MG63 (cell line): ENCODE measurements around the gene NPFFR2. TPM values are rescaled to one million over a fixed set of nuclear protein-coding genes. Genes with fewer than 3 reads are reported as not detected.

Source experiments
- DNase-seq: peaks from one replicate; pipeline ENCODE4 v3.0.0-alpha.2; 2020
- H3K27me3 ChIP-seq: fragments of 250-450 bp; sonication (Bioruptor Pico); 2 replicates; pipeline ENCODE4 v1.5.1; 2020; ENCODE audit warnings: mild to moderate bottlenecking, moderate library complexity
- H3K36me3 ChIP-seq: fragments of 250-450 bp; sonication (Bioruptor Pico); 2 replicates; pipeline ENCODE4 v1.5.1; 2020; ENCODE audit warnings: mild to moderate bottlenecking, moderate library complexity
- H3K4me3 ChIP-seq: fragments of 250-450 bp; sonication (Bioruptor Pico); 2 replicates; pipeline ENCODE4 v1.5.1; 2020; ENCODE audit warnings: mild to moderate bottlenecking, moderate library complexity
- H3K9me3 ChIP-seq: fragments of 250-450 bp; sonication (Bioruptor Pico); 2 replicates; pipeline ENCODE4 v1.5.1; 2020; ENCODE audit warnings: mild to moderate bottlenecking, moderate library complexity
- total RNA-seq: library from RNA; depleted of rRNA; stranded (reverse); fragments of >200 nt; shearing (Covaris generic); gene quantifications from 2 replicates; pipeline ENCODE4 v1.2.3, GENCODE V29; 2014; ENCODE audit warnings: low replicate concordance; rRNA removed

Gene NPFFR2
- total RNA-seq, 1 experiment from 2014 or later, result not detected

DNA sequence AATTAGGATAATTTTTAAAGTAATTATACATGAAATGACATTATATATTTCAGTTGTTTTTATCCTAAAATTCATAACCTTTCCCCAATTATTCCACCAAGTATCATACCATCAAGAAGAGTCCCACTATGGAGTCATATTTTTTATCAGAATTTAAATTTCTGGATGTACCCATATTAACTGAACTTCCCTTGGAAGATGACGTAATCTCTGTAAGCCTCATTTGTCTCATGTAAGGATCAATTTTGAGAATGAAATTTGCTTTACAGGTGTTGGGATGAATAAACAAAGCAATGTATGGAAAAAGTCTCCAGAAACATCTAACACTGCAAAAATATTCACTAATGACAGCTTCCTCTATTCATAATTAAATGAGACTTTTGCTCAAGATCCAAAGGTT lies 147.5 kb downstream of the NPFFR2 start:
- H3K4me3 ChIP-seq, result no peak overlapping the region
- H3K36me3 ChIP-seq, result no peaks in the 10 kb centered on the region
- H3K27me3 ChIP-seq, result no peaks in the 10 kb centered on the region
- no peaks in the 10 kb centered on the region for H3K9me3 ChIP-seq
- no peak for DNase-seq

- no peak for DNase-seq
Observed at GRCh38 chr4:72186714-72187113, 154.9 kb downstream of the NPFFR2 start.

DNA sequence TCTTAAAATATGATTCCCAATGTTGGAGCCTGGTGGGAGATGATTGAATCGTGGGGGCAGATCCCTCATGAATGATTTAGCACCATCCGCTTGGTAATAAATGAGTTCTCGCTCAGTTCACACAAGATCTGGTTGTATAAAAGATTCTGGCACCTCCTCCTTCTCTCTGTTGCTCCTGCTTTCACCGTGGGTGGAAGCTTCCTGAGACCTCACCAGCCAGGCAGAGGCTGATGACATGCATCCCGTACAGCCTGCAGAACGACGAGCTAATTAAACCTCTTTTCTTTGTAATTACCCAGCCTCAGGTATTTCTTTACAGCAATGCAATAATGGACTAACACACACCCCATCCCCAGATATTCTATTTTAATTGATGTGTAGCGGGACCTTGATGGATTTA lies 162.2 kb downstream of the NPFFR2 start:
- no peak for DNase-seq
- no peaks in the 10 kb centered on the region for H3K27me3 ChIP-seq

More at GRCh38 chr4:72186714-72187113, 154.9 kb downstream of the NPFFR2 start:
- H3K36me3 ChIP-seq, result no peaks in the 10 kb centered on the region
- H3K4me3 ChIP-seq, result no peak overlapping the region
- no peaks in the 10 kb centered on the region for H3K27me3 ChIP-seq
- H3K9me3 ChIP-seq, result no peaks in the 10 kb centered on the region

DNA sequence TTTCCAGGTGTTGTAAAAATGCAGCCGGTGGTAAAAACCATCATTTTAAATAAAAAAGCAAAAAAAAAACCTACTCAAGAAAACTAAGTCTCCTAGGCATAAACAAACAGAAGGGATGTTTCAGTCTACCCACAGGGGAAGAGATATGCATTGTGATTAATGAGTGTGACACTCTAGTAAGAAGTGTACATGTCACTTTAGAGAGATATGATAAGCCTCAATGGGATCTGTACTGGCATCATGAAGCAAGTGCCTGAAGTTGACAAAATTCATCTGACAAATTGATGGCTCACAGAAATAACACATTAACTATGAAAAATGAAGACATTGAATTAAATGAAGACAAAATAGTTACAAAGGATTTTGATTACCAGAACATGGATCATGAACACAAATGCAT lies 162.7 kb downstream of the NPFFR2 start:
- no peak for DNase-seq
- no peaks in the 10 kb centered on the region for H3K9me3 ChIP-seq
- no peaks in the 10 kb centered on the region for H3K27me3 ChIP-seq
- no peaks in the 10 kb centered on the region for H3K36me3 ChIP-seq
- H3K4me3 ChIP-seq, result no peak overlapping the region

More for the DNA sequence above, 162.2 kb downstream of the NPFFR2 start:
- H3K36me3 ChIP-seq, result no peaks in the 10 kb centered on the region
- H3K9me3 ChIP-seq, result no peaks in the 10 kb centered on the region
- H3K4me3 ChIP-seq, result no peak overlapping the region

Other genes starting within 250 kb of the NPFFR2 start
- gene GC, start 247.9 kb upstream of the NPFFR2 start, total RNA-seq, result not detected in 2 replicates